Natural killer cell (primary cell): ENCODE data around the gene IGLL1. TPM values are rescaled to one million over a fixed set of nuclear protein-coding genes. Genes with fewer than 3 reads are reported as not detected.
"Not testable (repeated sequence)": the region's sequence is repeated elsewhere in the genome, so short reads cannot be mapped to it uniquely, and the experiment has no call there.

Experiments
- ATAC-seq, 3 donors: fragments of 150-1000 bp in 2 of 3; fragments of 200-7000 bp in 1 of 3; cut with Tn5 transposase; 1 replicate in 1 of 3; 2 replicates in 2 of 3; pipeline ENCODE4 v1.10.0; 2021; ENCODE audit warnings: mild to moderate bottlenecking in 2 of 3, moderate library complexity in 2 of 3
- DNase-seq, 2 donors: peaks; one replicate each; pipeline versions ENCODE4 v3.0.0 to v3.0.0-alpha.2; 2013 to 2021; ENCODE audit warnings: mixed read lengths in 1 of 2
- H3K27ac ChIP-seq: one replicate; pipeline ENCODE4 v1.5.1; 2013; ENCODE audit warnings: mild to moderate bottlenecking, low read length
- H3K27me3 ChIP-seq: one replicate; pipeline ENCODE4 v1.6.1; 2013; ENCODE audit warnings: low read length; ENCODE audit not compliant: control insufficient read depth, insufficient read depth
- H3K36me3 ChIP-seq: one replicate; pipeline ENCODE4 v1.6.1; 2013; ENCODE audit warnings: low read length; ENCODE audit not compliant: control insufficient read depth, insufficient read depth
- H3K4me1 ChIP-seq: one replicate; pipeline ENCODE4 v1.6.1; 2013; ENCODE audit warnings: low read length; ENCODE audit not compliant: control insufficient read depth, insufficient read depth
- H3K4me3 ChIP-seq: one replicate; pipeline ENCODE4 v1.5.1; 2013; ENCODE audit warnings: low read length
- H3K9me3 ChIP-seq: one replicate; pipeline ENCODE4 v1.6.1; 2013; ENCODE audit warnings: low read length; ENCODE audit not compliant: control insufficient read depth, insufficient read depth
- H3K27ac Mint-ChIP-seq, 2 donors: one replicate each; pipeline ENCODE4 v1.8.0; 2022; ENCODE audit warnings: mild to moderate bottlenecking in 2 of 2, mixed read lengths in 2 of 2, moderate library complexity in 1 of 2
- H3K27me3 Mint-ChIP-seq, 2 donors: one replicate each; pipeline ENCODE4 v1.8.0; 2022; ENCODE audit warnings: low read depth in 2 of 2, mixed read lengths in 2 of 2
- H3K36me3 Mint-ChIP-seq: one replicate; pipeline ENCODE4 v1.8.0; 2022; ENCODE audit warnings: mixed read lengths
- H3K4me1 Mint-ChIP-seq, 2 donors: one replicate each; pipeline ENCODE4 v1.8.0; 2022; ENCODE audit warnings: mixed read lengths in 2 of 2
- H3K4me3 Mint-ChIP-seq: one replicate; pipeline ENCODE4 v1.8.0; 2022; ENCODE audit warnings: mild to moderate bottlenecking, moderate library complexity, mixed read lengths
- H3K9me3 Mint-ChIP-seq, 2 donors: one replicate each; pipeline ENCODE4 v1.8.0; 2022; ENCODE audit warnings: mixed read lengths in 2 of 2
- CTCF ChIP-seq: fragments of 200-600 bp; IDR thresholded peaks from one replicate; pipeline ENCODE4 v1.8.0; 2022; ENCODE audit warnings: antibody characterized with exemption
- WGBS: methylation state at CpG from one replicate; pipeline ENCODE4 v1.1.7; 2013; ENCODE audit warnings: missing lambda C conversion rate; ENCODE audit not compliant: insufficient coverage; 5-methylcytosine and 5-hydroxymethylcytosine counted together
- intact Hi-C: fragments of 100-400 bp; cut with micrococcal nuclease; formaldehyde crosslinking; loops from one replicate; pipeline ENCODE4 v1.14.2; 2022
- total RNA-seq, 4 donors: library from RNA; stranded (reverse); fragments of 120-200 nt in 1 of 4; gene quantifications; one replicate each; pipeline versions ENCODE4 v1.2.3 to v1.2.4, GENCODE V29; 2013 to 2022

The IGLL1 gene
- total RNA-seq, 3 donors from 2014 or later (not counting 1 experiment from before 2014, with no cell fraction given) = not detected

- H3K9me3 Mint-ChIP-seq = no peaks in the 10 kb centered on the region
- H3K4me1 ChIP-seq = peaks cover 6% of the 10 kb centered on the region
- H3K27me3 ChIP-seq = no peaks in the 10 kb centered on the region
- DNase-seq (no peak), ATAC-seq (no peak)
- H3K36me3 Mint-ChIP-seq = no peaks in the 10 kb centered on the region
- H3K27ac Mint-ChIP-seq = no peak overlapping the region
- peaks cover 0 to 14% of the 10 kb centered on the region in 2 donors for H3K27me3 Mint-ChIP-seq
- intact Hi-C loops = loop anchor here (5.0 to 10.0 kb wide), 2 partner anchors 150 to 222 kb away; no protein-coding TSS in a partner anchor
- WGBS = 88% methylated on average over 16 of the region's 17 CpGs
- H3K27ac ChIP-seq = no peak overlapping the region
- no peaks in the 10 kb centered on the region for H3K9me3 ChIP-seq
- H3K36me3 ChIP-seq = no peaks in the 10 kb centered on the region
- peaks cover 13 to 20% of the 10 kb centered on the region in 2 donors for H3K4me1 Mint-ChIP-seq
- H3K4me3 Mint-ChIP-seq = no peak overlapping the region
- no peak for TF ChIP-seq CTCF
- no peak overlapping the region for H3K4me3 ChIP-seq
These were observed 43.2 kb downstream of the IGLL1 start for GRCh38 chr22:23536821-23537345.

- not testable (repeated sequence) for H3K36me3 ChIP-seq, H3K27ac Mint-ChIP-seq, H3K4me3 Mint-ChIP-seq, H3K4me1 ChIP-seq, H3K36me3 Mint-ChIP-seq, ATAC-seq, H3K9me3 ChIP-seq, H3K27me3 ChIP-seq, H3K4me3 ChIP-seq, H3K27ac ChIP-seq, H3K9me3 Mint-ChIP-seq
- Mint-ChIP-seq H3K4me1 (peaks cover 13 to 23% of the 10 kb centered on the region in 2 donors), H3K27me3 (peaks cover 0 to 15% of the 10 kb centered on the region in 2 donors)
- DNase-seq = peak in 1 of 2 donors; percentile 6
- 68% methylated on average over 5 of the region's 5 CpGs for WGBS
- intact Hi-C loops = loop anchor here (5.0 to 10.0 kb wide), 2 partner anchors 149 to 221 kb away; no protein-coding TSS in a partner anchor
These were observed 44.1 kb downstream of the IGLL1 start for GRCh38 chr22:23535790-23536661.

GRCh38 chr22:23534851-23535717, 45.0 kb downstream of the IGLL1 start:
- peak in 1 of 2 donors; percentile 14 for DNase-seq
- H3K9me3 Mint-ChIP-seq = no peaks in the 10 kb centered on the region
- no peaks in the 10 kb centered on the region for H3K27me3 ChIP-seq
- H3K4me3 Mint-ChIP-seq = no peak overlapping the region
- no peak overlapping the region for H3K27ac Mint-ChIP-seq
- no peak for ATAC-seq
- peaks cover 6% of the 10 kb centered on the region for H3K4me1 ChIP-seq
- WGBS = 88% methylated on average over 28 of the region's 29 CpGs
- H3K36me3 Mint-ChIP-seq = no peaks in the 10 kb centered on the region
- no peak overlapping the region for H3K4me3 ChIP-seq
- intact Hi-C loops = loop anchor here (5.0 to 10.0 kb wide), 2 partner anchors 148 to 220 kb away; no protein-coding TSS in a partner anchor
- H3K4me1 Mint-ChIP-seq = peaks cover 13 to 23% of the 10 kb centered on the region in 2 donors
- H3K36me3 ChIP-seq = no peaks in the 10 kb centered on the region
- H3K9me3 ChIP-seq = no peaks in the 10 kb centered on the region
- no peak overlapping the region for H3K27ac ChIP-seq
- TF ChIP-seq CTCF = no peak
- H3K27me3 Mint-ChIP-seq = peaks cover 0 to 14% of the 10 kb centered on the region in 2 donors
